Loucy (cell line): ENCODE measurements around the gene RPL29.

Experiments used
- H2AFZ ChIP-seq: fragments of 200-600 bp; sonication (generic); 2 replicates; pipeline ENCODE4 v1.6.0; 2016; ENCODE audit warnings: antibody characterized with exemption, mild to moderate bottlenecking, low read length, moderate library complexity
- H3F3A ChIP-seq: fragments of 200-600 bp; 2 replicates; pipeline ENCODE4 v1.6.0; 2016; ENCODE audit warnings: antibody characterized with exemption, low read depth, mild to moderate bottlenecking
- H3K27me3 ChIP-seq: fragments of 200-600 bp; sonication (generic); 2 replicates; pipeline ENCODE4 v1.6.1; 2014; ENCODE audit warnings: low read length, mild to moderate bottlenecking; ENCODE audit not compliant: insufficient read depth, poor library complexity, severe bottlenecking
- H3K36me3 ChIP-seq: fragments of 200-600 bp; sonication (generic); 2 replicates; pipeline ENCODE4 v1.6.1; 2016; ENCODE audit warnings: low read length; ENCODE audit not compliant: insufficient read depth
- H3K4me1 ChIP-seq: fragments of 200-600 bp; sonication (generic); 2 replicates; pipeline ENCODE4 v1.5.1; 2014; ENCODE audit warnings: low read length, mild to moderate bottlenecking; ENCODE audit not compliant: insufficient read depth, poor library complexity, severe bottlenecking
- H3K4me2 ChIP-seq: fragments of 200-600 bp; sonication (generic); 2 replicates; pipeline ENCODE4 v1.6.0; 2014; ENCODE audit warnings: antibody characterized with exemption, low read length, low read depth, mild to moderate bottlenecking; ENCODE audit not compliant: poor library complexity, severe bottlenecking
- H3K4me3 ChIP-seq: fragments of 200-600 bp; sonication (generic); 2 replicates; pipeline ENCODE4 v1.5.1; 2014; ENCODE audit warnings: low read length, mild to moderate bottlenecking, mixed read lengths; ENCODE audit not compliant: poor library complexity, severe bottlenecking
- H3K79me2 ChIP-seq: fragments of 200-600 bp; sonication (generic); 2 replicates; pipeline ENCODE4 v1.6.1; 2014; ENCODE audit warnings: low read length; ENCODE audit not compliant: insufficient read depth
- H3K9ac ChIP-seq: fragments of 200-600 bp; sonication (generic); 2 replicates; pipeline ENCODE4 v1.6.0; 2014; ENCODE audit warnings: mild to moderate bottlenecking, low read depth, low read length, moderate library complexity; ENCODE audit not compliant: poor library complexity, severe bottlenecking
- H3K9me2 ChIP-seq: fragments of 200-600 bp; sonication (generic); replicated peaks from 2 replicates; pipeline ENCODE4 v1.6.1; 2016; ENCODE audit warnings: low read depth, low read length, mixed read lengths
- H3K9me3 ChIP-seq: fragments of 200-600 bp; sonication (generic); 2 replicates; pipeline ENCODE4 v1.6.1; 2014; ENCODE audit warnings: mild to moderate bottlenecking, antibody characterized with exemption, low read length, low read depth; ENCODE audit not compliant: insufficient read depth
- H4K20me1 ChIP-seq: fragments of 200-600 bp; sonication (generic); 2 replicates; pipeline ENCODE4 v1.6.0; 2014; ENCODE audit warnings: antibody characterized with exemption, low read length, mild to moderate bottlenecking; ENCODE audit not compliant: insufficient read depth, poor library complexity, severe bottlenecking
- CTCF ChIP-seq: fragments of 200-600 bp; sonication (generic); conservative IDR thresholded peaks from 2 replicates; pipeline ENCODE4 v1.5.1; 2014; ENCODE audit warnings: mild to moderate bottlenecking, antibody characterized with exemption, low read length
- EZH2phosphoT487 ChIP-seq: fragments of 200-600 bp; IDR thresholded peaks from 2 replicates; pipeline ENCODE4 v1.6.1; 2018; ENCODE audit warnings: antibody characterized with exemption, mild to moderate bottlenecking, moderate library complexity, borderline replicate concordance

RPL29 gene

GRCh38 chr3:51953445-51953844 lies 42.2 kb downstream of the RPL29 start:
- Histone ChIP-seq H3K27me3 (no peaks in the 10 kb centered on the region), H2AFZ (no peak overlapping the region), H3K9me3 (no peaks in the 10 kb centered on the region), H3K4me1 (no peaks in the 10 kb centered on the region), H4K20me1 (no peaks in the 10 kb centered on the region), H3K4me2 (no peak overlapping the region), H3K79me2 (no peaks in the 10 kb centered on the region), H3K9ac (no peak overlapping the region), H3K36me3 (no peaks in the 10 kb centered on the region), H3K4me3 (no peak overlapping the region), H3F3A (no peaks in the 10 kb centered on the region), H3K9me2 (no peaks in the 10 kb centered on the region)
- TF ChIP-seq EZH2phosphoT487 (no peak), CTCF (no peak)

- Histone ChIP-seq H3K4me1 (no peaks in the 10 kb centered on the region), H3K36me3 (no peaks in the 10 kb centered on the region), H3K4me3 (no peak overlapping the region), H3K79me2 (no peaks in the 10 kb centered on the region), H3K9me2 (no peaks in the 10 kb centered on the region), H3K4me2 (no peak overlapping the region), H3F3A (no peaks in the 10 kb centered on the region), H3K27me3 (no peaks in the 10 kb centered on the region), H2AFZ (no peak overlapping the region), H4K20me1 (no peaks in the 10 kb centered on the region), H3K9ac (no peak overlapping the region), H3K9me3 (no peaks in the 10 kb centered on the region)
- TF ChIP-seq CTCF: no peak
- no peak for TF ChIP-seq EZH2phosphoT487
Observed at GRCh38 chr3:51950899-51951298, 44.8 kb downstream of the RPL29 start.

- Histone ChIP-seq H3K4me1 (no peaks in the 10 kb centered on the region), H3K79me2 (no peaks in the 10 kb centered on the region), H3K9me2 (no peaks in the 10 kb centered on the region), H3K4me2 (no peak overlapping the region), H3K9ac (no peak overlapping the region), H3K9me3 (no peaks in the 10 kb centered on the region), H3K36me3 (no peaks in the 10 kb centered on the region), H2AFZ (no peak overlapping the region), H3K27me3 (no peaks in the 10 kb centered on the region), H3F3A (no peaks in the 10 kb centered on the region), H3K4me3 (no peak overlapping the region), H4K20me1 (no peaks in the 10 kb centered on the region)
- TF ChIP-seq CTCF (no peak), EZH2phosphoT487 (no peak)
Observed at GRCh38 chr3:51949121-51949520, 46.6 kb downstream of the RPL29 start.
